T-helper 2 cell treated with Interferon-gamma antibody and Interleukin-4, amounts not matched to agents 5 μg/mL and 100 μg/mL, for 36 hours (primary cell): ENCODE results near the gene SH3BGRL3.

Experiments used
- DNase-seq: peaks from one replicate; pipeline ENCODE4 v3.0.0; 2021; ENCODE audit warnings: low spot score
- H3K27ac Mint-ChIP-seq: one replicate; pipeline ENCODE4 v1.8.0; 2021; ENCODE audit warnings: mild to moderate bottlenecking, mixed read lengths
- H3K27me3 Mint-ChIP-seq: one replicate; pipeline ENCODE4 v1.8.0; 2021; ENCODE audit warnings: low read depth, mixed read lengths
- H3K36me3 Mint-ChIP-seq: one replicate; pipeline ENCODE4 v1.8.0; 2021; ENCODE audit warnings: low read depth, mixed read lengths
- H3K4me1 Mint-ChIP-seq: one replicate; pipeline ENCODE4 v1.8.0; 2021; ENCODE audit warnings: low read depth, mixed read lengths
- H3K4me3 Mint-ChIP-seq: one replicate; pipeline ENCODE4 v1.8.0; 2022; ENCODE audit warnings: mild to moderate bottlenecking, moderate library complexity, mixed read lengths
- H3K9me3 Mint-ChIP-seq: one replicate; pipeline ENCODE4 v1.8.0; 2021; ENCODE audit warnings: mixed read lengths

Gene SH3BGRL3

GRCh38 chr1:26282401-26282918, 2.6 kb downstream of the SH3BGRL3 start:
- Mint-ChIP-seq H3K27me3 (no peaks in the 10 kb centered on the region), H3K4me3 (peak overlapping the region; percentile 88), H3K36me3 (peaks cover 62% of the 10 kb centered on the region), H3K4me1 (peaks cover 78% of the 10 kb centered on the region), H3K9me3 (no peaks in the 10 kb centered on the region), H3K27ac (peak overlapping the region; percentile 97)
- no peak for DNase-seq

GRCh38 chr1:26283279-26283853, 3.5 kb downstream of the SH3BGRL3 start:
- no peak for DNase-seq
- Mint-ChIP-seq H3K27ac (peak overlapping the region; percentile 97), H3K36me3 (peaks cover 53% of the 10 kb centered on the region), H3K4me3 (peak overlapping the region; percentile 88), H3K4me1 (peaks cover 78% of the 10 kb centered on the region), H3K9me3 (no peaks in the 10 kb centered on the region), H3K27me3 (no peaks in the 10 kb centered on the region)

GRCh38 chr1:26283871-26284596, 4.1 kb downstream of the SH3BGRL3 start:
- peaks cover 48% of the 10 kb centered on the region for H3K36me3 Mint-ChIP-seq
- no peaks in the 10 kb centered on the region for H3K9me3 Mint-ChIP-seq
- DNase-seq, result no peak
- H3K27ac Mint-ChIP-seq, result peak overlapping the region; percentile 97
- H3K4me1 Mint-ChIP-seq, result peaks cover 78% of the 10 kb centered on the region
- no peaks in the 10 kb centered on the region for H3K27me3 Mint-ChIP-seq
- H3K4me3 Mint-ChIP-seq, result peak overlapping the region; percentile 88

GRCh38 chr1:26284597-26285347, 4.9 kb downstream of the SH3BGRL3 start:
- H3K27ac Mint-ChIP-seq, result peak overlapping the region; percentile 97
- peaks cover 43% of the 10 kb centered on the region for H3K36me3 Mint-ChIP-seq
- H3K27me3 Mint-ChIP-seq, result no peaks in the 10 kb centered on the region
- DNase-seq, result peak; percentile 97
- peak overlapping the region; percentile 88 for H3K4me3 Mint-ChIP-seq
- H3K9me3 Mint-ChIP-seq, result no peaks in the 10 kb centered on the region
- peaks cover 81% of the 10 kb centered on the region for H3K4me1 Mint-ChIP-seq

DNA sequence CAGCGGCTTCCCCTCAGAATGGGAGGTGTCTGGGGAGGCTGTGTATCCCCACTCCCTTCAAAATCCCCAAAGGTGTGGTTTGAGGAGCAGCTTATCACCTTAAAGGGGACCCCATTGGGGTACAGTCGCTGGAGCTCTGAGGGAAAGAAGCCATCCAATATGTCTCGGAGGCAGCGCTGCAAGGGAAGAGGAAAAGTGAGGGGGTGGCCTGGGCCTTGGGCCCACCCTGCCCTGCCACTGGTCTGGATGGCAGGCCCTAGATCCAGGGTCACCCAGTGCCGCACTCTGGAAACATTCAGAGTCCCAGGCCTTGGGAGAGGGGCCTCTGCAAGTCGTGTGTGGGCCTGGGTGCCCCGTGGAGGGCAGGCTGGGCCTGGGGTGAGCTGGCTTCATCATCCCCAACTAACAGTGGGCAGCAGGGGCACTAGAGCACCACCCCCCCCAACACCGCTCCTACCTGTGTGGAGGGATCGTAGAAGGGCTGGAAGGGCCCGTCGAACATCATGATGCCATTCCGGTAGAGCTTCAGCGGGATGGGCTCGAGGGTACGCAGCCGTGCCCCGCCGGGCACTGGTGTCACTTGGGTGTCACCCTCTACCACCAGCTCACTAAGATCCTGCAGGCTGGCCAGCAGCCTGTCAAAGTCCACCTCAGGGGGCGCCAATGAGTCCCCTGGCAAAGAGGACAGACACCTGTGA, 5.6 kb downstream of the SH3BGRL3 start:
- H3K27ac Mint-ChIP-seq, result peak overlapping the region; percentile 97
- H3K27me3 Mint-ChIP-seq, result no peaks in the 10 kb centered on the region
- no peak for DNase-seq

DNA sequence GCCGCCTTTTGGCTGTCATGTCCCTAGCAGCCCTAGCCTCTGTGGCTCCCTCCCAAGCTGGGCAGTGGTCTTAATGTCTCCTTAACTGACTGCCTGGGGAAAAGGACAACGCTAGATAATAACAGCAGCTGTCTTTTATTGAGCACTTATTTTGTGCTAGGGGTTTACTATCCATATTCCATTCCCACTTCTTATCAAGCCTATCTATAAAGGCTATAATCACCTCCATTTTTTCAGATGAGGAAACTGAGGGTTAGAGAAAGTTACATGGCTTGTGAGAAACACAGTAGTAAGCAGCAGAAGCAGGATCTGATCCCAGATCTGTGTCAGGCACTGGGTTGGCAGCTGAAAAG, 6.2 kb downstream of the SH3BGRL3 start:
- H3K4me1 Mint-ChIP-seq, result peaks cover 88% of the 10 kb centered on the region
- peak overlapping the region; percentile 97 for H3K27ac Mint-ChIP-seq
- no peaks in the 10 kb centered on the region for H3K27me3 Mint-ChIP-seq
- H3K9me3 Mint-ChIP-seq, result no peaks in the 10 kb centered on the region
- peaks cover 39% of the 10 kb centered on the region for H3K36me3 Mint-ChIP-seq
- H3K4me3 Mint-ChIP-seq, result peak overlapping the region; percentile 79
- DNase-seq, result no peak

More for the DNA sequence above, 5.6 kb downstream of the SH3BGRL3 start:
- peak overlapping the region; percentile 88 for H3K4me3 Mint-ChIP-seq
- H3K4me1 Mint-ChIP-seq, result peaks cover 89% of the 10 kb centered on the region
- H3K36me3 Mint-ChIP-seq, result peaks cover 43% of the 10 kb centered on the region
- no peaks in the 10 kb centered on the region for H3K9me3 Mint-ChIP-seq

DNA sequence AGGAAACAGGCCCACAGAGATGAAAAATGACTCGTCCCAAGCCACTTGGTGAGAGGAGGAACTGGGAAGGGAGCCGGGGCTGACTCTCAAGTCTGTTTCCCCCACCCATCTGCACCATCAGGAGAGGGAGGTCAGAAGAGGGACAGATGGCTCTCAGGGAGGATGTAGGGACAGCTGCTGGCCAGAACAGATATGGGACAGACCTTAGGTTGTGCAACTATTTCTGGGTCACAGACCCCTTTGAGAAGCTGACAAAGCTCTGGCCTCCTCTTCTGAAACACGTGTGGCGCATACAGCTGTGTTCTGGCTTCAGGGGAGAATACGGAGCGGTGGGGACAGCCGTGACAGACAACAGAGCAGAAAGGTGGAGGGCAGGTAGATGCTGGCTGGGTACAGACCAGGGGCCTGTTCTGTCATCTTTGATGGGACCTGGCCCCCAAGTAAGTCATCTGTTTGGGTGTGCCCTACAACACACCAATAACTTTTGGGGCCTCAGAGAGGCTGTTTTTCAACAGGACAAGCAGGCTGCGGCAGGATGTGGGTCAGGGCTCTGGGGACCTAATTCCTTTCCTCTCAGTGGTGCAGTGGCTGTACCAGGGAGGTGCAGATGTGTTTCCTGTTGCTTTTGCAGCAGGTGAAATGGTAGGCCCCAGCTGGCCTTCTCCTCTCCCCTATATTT, 7.3 kb downstream of the SH3BGRL3 start:
- peaks cover 32% of the 10 kb centered on the region for H3K36me3 Mint-ChIP-seq
- H3K9me3 Mint-ChIP-seq, result no peaks in the 10 kb centered on the region
- H3K27ac Mint-ChIP-seq, result peak overlapping the region; percentile 97
- peaks cover 86% of the 10 kb centered on the region for H3K4me1 Mint-ChIP-seq
- peak overlapping the region; percentile 79 for H3K4me3 Mint-ChIP-seq
- H3K27me3 Mint-ChIP-seq, result no peaks in the 10 kb centered on the region
- DNase-seq, result peak; percentile 68

GRCh38 chr1:26287811-26288210, 7.9 kb downstream of the SH3BGRL3 start:
- peak overlapping the region; percentile 97 for H3K27ac Mint-ChIP-seq
- no peaks in the 10 kb centered on the region for H3K9me3 Mint-ChIP-seq
- no peak for DNase-seq
- H3K4me3 Mint-ChIP-seq, result peak overlapping the region; percentile 79
- H3K27me3 Mint-ChIP-seq, result no peaks in the 10 kb centered on the region
- peaks cover 27% of the 10 kb centered on the region for H3K36me3 Mint-ChIP-seq
- H3K4me1 Mint-ChIP-seq, result peaks cover 81% of the 10 kb centered on the region

DNA sequence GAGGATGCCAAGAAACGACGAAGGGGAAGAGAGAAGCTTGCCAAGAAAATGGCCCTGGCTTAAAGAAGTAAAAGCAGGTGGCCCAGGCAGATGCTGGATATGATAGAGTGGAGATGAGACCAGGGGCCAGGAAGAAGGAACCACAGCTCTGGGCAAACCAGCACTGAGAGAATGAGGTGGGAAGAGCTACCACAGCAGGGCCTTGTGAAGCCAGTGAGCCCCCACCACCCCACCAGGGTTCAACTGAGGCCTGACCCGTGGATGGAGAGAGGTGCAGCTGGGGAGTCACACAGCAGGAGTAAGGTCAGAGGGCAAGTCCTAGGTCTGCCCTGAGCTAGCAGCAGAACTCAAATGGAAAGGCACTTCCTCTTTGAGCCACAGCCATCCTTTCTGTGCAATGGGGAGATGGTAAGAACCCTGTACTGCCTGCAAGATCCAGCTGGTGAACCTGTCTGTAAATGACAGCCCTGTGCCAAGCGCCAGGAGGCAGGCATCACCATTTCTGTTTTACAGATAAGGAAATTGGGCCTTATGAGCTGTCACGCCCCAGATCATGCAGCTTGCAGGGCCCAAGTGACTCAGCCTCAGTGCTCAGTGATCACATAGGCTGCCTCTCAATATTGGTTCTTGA, 8.5 kb downstream of the SH3BGRL3 start:
- no peaks in the 10 kb centered on the region for H3K27me3 Mint-ChIP-seq
- peak overlapping the region; percentile 79 for H3K4me3 Mint-ChIP-seq
- peaks cover 75% of the 10 kb centered on the region for H3K4me1 Mint-ChIP-seq
- H3K9me3 Mint-ChIP-seq, result no peaks in the 10 kb centered on the region
- peak; percentile 76 for DNase-seq
- H3K36me3 Mint-ChIP-seq, result peaks cover 24% of the 10 kb centered on the region
- H3K27ac Mint-ChIP-seq, result peak overlapping the region; percentile 97

- Mint-ChIP-seq H3K4me3 (peak overlapping the region; percentile 79), H3K27ac (peak overlapping the region; percentile 97), H3K27me3 (no peaks in the 10 kb centered on the region), H3K9me3 (no peaks in the 10 kb centered on the region), H3K4me1 (peaks cover 65% of the 10 kb centered on the region), H3K36me3 (peaks cover 21% of the 10 kb centered on the region)
- DNase-seq, result no peak
Measured at GRCh38 chr1:26289158-26290059, 9.5 kb downstream of the SH3BGRL3 start.

GRCh38 chr1:26290122-26290881, 10.4 kb downstream of the SH3BGRL3 start:
- H3K4me3 Mint-ChIP-seq, result peak overlapping the region; percentile 79
- no peaks in the 10 kb centered on the region for H3K9me3 Mint-ChIP-seq
- DNase-seq, result no peak
- no peaks in the 10 kb centered on the region for H3K27me3 Mint-ChIP-seq
- H3K27ac Mint-ChIP-seq, result peak overlapping the region; percentile 97
- H3K36me3 Mint-ChIP-seq, result peaks cover 13% of the 10 kb centered on the region
- peaks cover 56% of the 10 kb centered on the region for H3K4me1 Mint-ChIP-seq

DNA sequence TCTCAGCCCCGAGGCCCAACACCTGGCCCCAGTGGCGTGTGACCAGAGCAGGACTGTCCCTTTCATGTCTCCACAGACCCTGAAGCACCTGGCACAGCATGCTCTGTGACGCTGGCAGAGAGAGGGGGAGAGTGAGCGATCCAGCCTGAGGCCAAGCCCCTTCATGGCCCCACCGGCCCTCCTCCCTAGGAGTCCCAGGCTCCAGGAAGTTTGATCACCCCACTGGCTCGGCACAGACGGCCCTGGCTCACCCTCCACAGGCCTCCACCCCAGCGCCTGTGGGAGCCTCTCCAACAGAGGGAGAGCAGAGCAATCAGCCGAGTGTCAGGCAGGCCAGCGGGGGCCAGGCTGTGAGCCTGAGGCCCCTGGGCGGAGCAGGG, 11.0 kb downstream of the SH3BGRL3 start:
- DNase-seq, result no peak
- Mint-ChIP-seq H3K27me3 (no peaks in the 10 kb centered on the region), H3K4me3 (peak overlapping the region; percentile 18), H3K27ac (peak overlapping the region; percentile 97), H3K36me3 (peaks cover 12% of the 10 kb centered on the region), H3K4me1 (peaks cover 51% of the 10 kb centered on the region), H3K9me3 (no peaks in the 10 kb centered on the region)
